ENCODE results near the gene C1orf174. TPM values are rescaled to one million over a fixed set of nuclear protein-coding genes. Genes with fewer than 3 reads are reported as not detected.

The C1orf174 gene
- total and polyA plus RNA-seq, 2 of the 13 experiments (the other 11 are each of a cell fraction or from before 2014, with no cell fraction given), result 21.6 to 31.4 TPM

DNA sequence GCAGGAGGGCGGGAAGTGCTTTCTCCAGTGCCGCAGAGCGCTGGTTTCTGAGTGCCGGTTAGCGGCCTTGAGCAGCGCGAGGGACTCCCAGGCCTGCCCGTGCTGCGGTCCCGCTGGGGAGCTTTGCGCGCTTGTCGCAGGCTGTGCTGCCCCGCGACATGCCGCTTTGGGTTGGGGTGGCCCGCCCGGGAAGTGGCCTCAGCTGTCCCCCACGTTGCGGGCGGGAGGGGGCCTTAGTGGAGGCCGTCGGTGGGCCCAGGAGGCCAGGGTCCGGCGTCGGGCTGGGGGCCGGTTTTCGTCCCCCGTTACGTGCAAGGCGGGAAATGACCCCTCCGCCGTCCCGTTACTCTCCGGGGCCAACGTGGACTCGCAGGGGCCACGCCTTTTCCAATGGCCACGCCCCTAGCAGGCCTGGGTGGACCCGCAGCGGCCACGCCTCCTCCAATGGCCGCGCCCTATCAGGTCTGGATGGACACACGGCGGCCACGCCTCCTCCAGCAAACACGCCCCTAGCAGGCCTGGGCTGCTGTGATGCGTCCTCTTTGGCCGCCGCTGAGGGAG, 977 bp upstream of the C1orf174 start (continued):
- TF ChIP-seq MXI1 (IDR thresholded peaks at IDR 0.05; ENCODE audit: borderline replicate concordance, low read depth, low read length) (peak; percentile 91; the same call in 2 of the 3 replicates), ZNF460 (CRISPR knock-in tag; IDR thresholded peaks at IDR 0.05; ENCODE audit: borderline replicate concordance) (no peak; the same call in 1 of the 2 replicates), EZH2 (conservative IDR thresholded peaks at IDR 0.05; ENCODE audit: low read depth, low read length) (no peak), TGIF2 (CRISPR knock-in tag; IDR thresholded peaks at IDR 0.05) (no peak), ASH2L (IDR thresholded peaks at IDR 0.05; ENCODE audit: insufficient read length, low read depth, low read length) (peak; percentile 49), RBAK (CRISPR knock-in tag; IDR thresholded peaks at IDR 0.05) (no peak), KDM3A (CRISPR knock-in tag; IDR thresholded peaks at IDR 0.05; ENCODE audit: low read depth) (no peak), ZNF891 (CRISPR knock-in tag; IDR thresholded peaks at IDR 0.05) (no peak), MYNN (CRISPR knock-in tag; IDR thresholded peaks at IDR 0.05; ENCODE audit: low read depth) (no peak), HNF4A (CRISPR knock-in tag; IDR thresholded peaks at IDR 0.05) (0 out of 2 replicates have a peak, but pooled peaks have one; percentile 5), TRIM24 (CRISPR knock-in tag; IDR thresholded peaks at IDR 0.05) (no peak), ZNF30 (CRISPR knock-in tag; IDR thresholded peaks at IDR 0.05) (no peak), ZNF703 (CRISPR knock-in tag; IDR thresholded peaks at IDR 0.05; ENCODE audit: borderline replicate concordance) (no peak), NR2F1 (CRISPR knock-in tag; IDR thresholded peaks at IDR 0.05) (no peak), ZNF383 (CRISPR knock-in tag; IDR thresholded peaks at IDR 0.05; ENCODE audit: borderline replicate concordance) (no peak; the same call in 1 of the 2 replicates), ZMAT3 (CRISPR knock-in tag; conservative IDR thresholded peaks at IDR 0.05) (peak; percentile 21), ATAD3A (CRISPR knock-in tag; IDR thresholded peaks at IDR 0.05) (no peak), KAT8 (CRISPR knock-in tag; IDR thresholded peaks at IDR 0.05) (peak; percentile 20), RFXANK (CRISPR knock-in tag; IDR thresholded peaks at IDR 0.05) (no peak), RAD51 (IDR thresholded peaks at IDR 0.05; ENCODE audit: borderline replicate concordance) (no peak)
- TF ChIP-seq, protein P1, sequence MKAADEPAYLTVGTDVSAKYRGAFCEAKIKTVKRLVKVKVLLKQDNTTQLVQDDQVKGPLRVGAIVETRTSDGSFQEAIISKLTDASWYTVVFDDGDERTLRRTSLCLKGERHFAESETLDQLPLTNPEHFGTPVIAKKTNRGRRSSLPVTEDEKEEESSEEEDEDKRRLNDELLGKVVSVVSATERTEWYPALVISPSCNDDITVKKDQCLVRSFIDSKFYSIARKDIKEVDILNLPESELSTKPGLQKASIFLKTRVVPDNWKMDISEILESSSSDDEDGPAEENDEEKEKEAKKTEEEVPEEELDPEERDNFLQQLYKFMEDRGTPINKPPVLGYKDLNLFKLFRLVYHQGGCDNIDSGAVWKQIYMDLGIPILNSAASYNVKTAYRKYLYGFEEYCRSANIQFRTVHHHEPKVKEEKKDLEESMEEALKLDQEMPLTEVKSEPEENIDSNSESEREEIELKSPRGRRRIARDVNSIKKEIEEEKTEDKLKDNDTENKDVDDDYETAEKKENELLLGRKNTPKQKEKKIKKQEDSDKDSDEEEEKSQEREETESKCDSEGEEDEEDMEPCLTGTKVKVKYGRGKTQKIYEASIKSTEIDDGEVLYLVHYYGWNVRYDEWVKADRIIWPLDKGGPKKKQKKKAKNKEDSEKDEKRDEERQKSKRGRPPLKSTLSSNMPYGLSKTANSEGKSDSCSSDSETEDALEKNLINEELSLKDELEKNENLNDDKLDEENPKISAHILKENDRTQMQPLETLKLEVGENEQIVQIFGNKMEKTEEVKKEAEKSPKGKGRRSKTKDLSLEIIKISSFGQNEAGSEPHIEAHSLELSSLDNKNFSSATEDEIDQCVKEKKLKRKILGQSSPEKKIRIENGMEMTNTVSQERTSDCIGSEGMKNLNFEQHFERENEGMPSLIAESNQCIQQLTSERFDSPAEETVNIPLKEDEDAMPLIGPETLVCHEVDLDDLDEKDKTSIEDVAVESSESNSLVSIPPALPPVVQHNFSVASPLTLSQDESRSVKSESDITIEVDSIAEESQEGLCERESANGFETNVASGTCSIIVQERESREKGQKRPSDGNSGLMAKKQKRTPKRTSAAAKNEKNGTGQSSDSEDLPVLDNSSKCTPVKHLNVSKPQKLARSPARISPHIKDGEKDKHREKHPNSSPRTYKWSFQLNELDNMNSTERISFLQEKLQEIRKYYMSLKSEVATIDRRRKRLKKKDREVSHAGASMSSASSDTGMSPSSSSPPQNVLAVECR (CRISPR knock-in tag; IDR thresholded peaks at IDR 0.05; ENCODE audit: borderline replicate concordance), result no peak; the same call in none of the 2 replicates
- TF ChIP-seq, protein P2, sequence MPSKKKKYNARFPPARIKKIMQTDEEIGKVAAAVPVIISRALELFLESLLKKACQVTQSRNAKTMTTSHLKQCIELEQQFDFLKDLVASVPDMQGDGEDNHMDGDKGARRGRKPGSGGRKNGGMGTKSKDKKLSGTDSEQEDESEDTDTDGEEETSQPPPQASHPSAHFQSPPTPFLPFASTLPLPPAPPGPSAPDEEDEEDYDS (CRISPR knock-in tag; IDR thresholded peaks at IDR 0.05), result peak; percentile 89
- TF ChIP-seq, protein P3, sequence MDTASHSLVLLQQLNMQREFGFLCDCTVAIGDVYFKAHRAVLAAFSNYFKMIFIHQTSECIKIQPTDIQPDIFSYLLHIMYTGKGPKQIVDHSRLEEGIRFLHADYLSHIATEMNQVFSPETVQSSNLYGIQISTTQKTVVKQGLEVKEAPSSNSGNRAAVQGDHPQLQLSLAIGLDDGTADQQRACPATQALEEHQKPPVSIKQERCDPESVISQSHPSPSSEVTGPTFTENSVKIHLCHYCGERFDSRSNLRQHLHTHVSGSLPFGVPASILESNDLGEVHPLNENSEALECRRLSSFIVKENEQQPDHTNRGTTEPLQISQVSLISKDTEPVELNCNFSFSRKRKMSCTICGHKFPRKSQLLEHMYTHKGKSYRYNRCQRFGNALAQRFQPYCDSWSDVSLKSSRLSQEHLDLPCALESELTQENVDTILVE (CRISPR knock-in tag; IDR thresholded peaks at IDR 0.05), result no peak
- TF ChIP-seq, protein P4, sequence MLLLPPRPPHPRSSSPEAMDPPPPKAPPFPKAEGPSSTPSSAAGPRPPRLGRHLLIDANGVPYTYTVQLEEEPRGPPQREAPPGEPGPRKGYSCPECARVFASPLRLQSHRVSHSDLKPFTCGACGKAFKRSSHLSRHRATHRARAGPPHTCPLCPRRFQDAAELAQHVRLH (CRISPR knock-in tag; IDR thresholded peaks at IDR 0.05; ENCODE audit: borderline replicate concordance, low read depth), result no peak
- TF ChIP-seq, protein P5, sequence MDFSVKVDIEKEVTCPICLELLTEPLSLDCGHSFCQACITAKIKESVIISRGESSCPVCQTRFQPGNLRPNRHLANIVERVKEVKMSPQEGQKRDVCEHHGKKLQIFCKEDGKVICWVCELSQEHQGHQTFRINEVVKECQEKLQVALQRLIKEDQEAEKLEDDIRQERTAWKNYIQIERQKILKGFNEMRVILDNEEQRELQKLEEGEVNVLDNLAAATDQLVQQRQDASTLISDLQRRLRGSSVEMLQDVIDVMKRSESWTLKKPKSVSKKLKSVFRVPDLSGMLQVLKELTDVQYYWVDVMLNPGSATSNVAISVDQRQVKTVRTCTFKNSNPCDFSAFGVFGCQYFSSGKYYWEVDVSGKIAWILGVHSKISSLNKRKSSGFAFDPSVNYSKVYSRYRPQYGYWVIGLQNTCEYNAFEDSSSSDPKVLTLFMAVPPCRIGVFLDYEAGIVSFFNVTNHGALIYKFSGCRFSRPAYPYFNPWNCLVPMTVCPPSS (IDR thresholded peaks at IDR 0.05), result no peak
